Esophagus muscularis mucosa (tissue), 4 donors: ENCODE measurements around the gene ETV6. TPM values are rescaled to one million over a fixed set of nuclear protein-coding genes. Genes with fewer than 3 reads are reported as not detected.
A peak's percentile ranks its signal among the peaks of the same experiment; 100 is the strongest.

Experiments used
- DNase-seq: peaks from one replicate; pipeline ENCODE4 v3.0.0-alpha.2; 2017; ENCODE audit errors: extremely low spot score
- H3K27ac ChIP-seq, 4 donors: fragments of 200-600 bp; sonication (generic); replicated peaks in 1 of 4; 1 replicate in 3 of 4; 2 replicates in 1 of 4; pipeline ENCODE4 v1.5.1; 2016 to 2019; ENCODE audit warnings: mild to moderate bottlenecking in 1 of 4
- H3K27me3 ChIP-seq, 4 donors: fragments of 200-600 bp; sonication (generic); one replicate each; pipeline versions ENCODE4 v1.5.1 to v1.6.0; 2016 to 2019
- H3K36me3 ChIP-seq, 4 donors: fragments of 200-600 bp; sonication (generic); one replicate each; pipeline ENCODE4 v1.5.1; 2016 to 2019
- H3K4me1 ChIP-seq, 4 donors: fragments of 200-600 bp; sonication (generic); one replicate each; pipeline ENCODE4 v1.5.1; 2016 to 2019
- H3K4me3 ChIP-seq, 4 donors: fragments of 200-600 bp; sonication (generic); 1 replicate in 2 of 4; 2 replicates in 2 of 4; pipeline ENCODE4 v1.5.1; 2016 to 2019; ENCODE audit warnings: mild to moderate bottlenecking in 4 of 4, moderate library complexity in 1 of 4
- H3K9me3 ChIP-seq, 4 donors: fragments of 200-600 bp; sonication (generic); 1 replicate in 3 of 4; 2 replicates in 1 of 4; pipeline ENCODE4 v1.5.1; 2016 to 2019
- CTCF ChIP-seq, 3 experiments: fragments of 200-600 bp in 2 of 3; fragments of 450-650 bp in 1 of 3; sonication (generic) in 2 of 3; IDR thresholded peaks; one replicate each; pipeline ENCODE4 v1.5.1; 2017 to 2019; ENCODE audit warnings: antibody characterized with exemption in 3 of 3, mild to moderate bottlenecking in 2 of 3, moderate library complexity in 1 of 3
- EP300 ChIP-seq: sonication (generic); formaldehyde crosslinking; IDR thresholded peaks from one replicate; pipeline ENCODE4 v1.6.1; 2017; ENCODE audit warnings: antibody characterized with exemption
- POLR2A ChIP-seq: fragments of 450-650 bp; IDR thresholded peaks from one replicate; pipeline ENCODE4 v1.6.1; 2017; ENCODE audit warnings: antibody characterized with exemption, moderate library complexity, mild to moderate bottlenecking, low read depth
- POLR2AphosphoS5 ChIP-seq, 2 donors: sonication (generic); formaldehyde crosslinking; IDR thresholded peaks; one replicate each; pipeline ENCODE4 v1.6.1; 2017; ENCODE audit warnings: antibody characterized with exemption in 2 of 2
- WGBS: methylation state at CpG from one replicate; pipeline ENCODE4 v1.1.5; 2018; 5-methylcytosine and 5-hydroxymethylcytosine counted together
- intact Hi-C: fragments of 100-400 bp; cut with DNase I; formaldehyde crosslinking; loops from one replicate; pipeline ENCODE4 v1.15.1; 2023
- total RNA-seq, 4 donors: library from RNA; depleted of rRNA; stranded (reverse); fragments of >200 nt; gene quantifications; one replicate each; pipeline versions ENCODE4 v1.1.0 to v1.2.1, GENCODE V29; 2016

ETV6 gene
- total RNA-seq, 4 donors from 2014 or later, result 22.4 to 29.6 (median 25.3) TPM

DNA sequence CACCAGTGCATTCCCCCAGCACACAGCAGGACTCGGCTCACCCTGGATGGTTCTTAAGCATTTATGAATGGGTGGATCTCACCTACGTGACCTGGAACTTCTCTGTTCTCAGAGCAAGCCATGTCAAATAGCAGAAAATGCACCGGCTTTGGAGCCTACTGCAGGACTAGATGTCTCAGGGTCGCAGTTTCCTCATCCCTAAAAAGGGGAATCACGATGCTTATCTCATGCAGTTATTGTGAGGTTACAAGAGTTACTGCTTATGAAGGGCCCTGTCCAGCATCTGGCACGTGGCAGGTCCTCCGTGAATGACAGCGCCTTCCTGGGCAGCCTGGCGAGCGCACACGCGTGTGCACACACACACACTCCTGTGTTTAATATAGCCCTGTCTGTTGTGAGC, 128.5 kb downstream of the ETV6 start:
- no peaks in the 10 kb centered on the region for H3K36me3 ChIP-seq

GRCh38 chr12:11778713-11779685, 129.5 kb downstream of the ETV6 start:
- whole genome bisulfite sequencing, result 42% methylated on average over 12 of the region's 12 CpGs
- H3K27me3 ChIP-seq, result no peaks in the 10 kb centered on the region
- H3K9me3 ChIP-seq, result no peaks in the 10 kb centered on the region
- peaks cover 26 to 87% (median 80%) of the 10 kb centered on the region in 4 donors for H3K4me1 ChIP-seq
- H3K36me3 ChIP-seq, result no peaks in the 10 kb centered on the region
- no peak for DNase-seq
- H3K4me3 ChIP-seq, result no peak overlapping the region
- peak overlapping the region; percentile 88 to 94 (median 92) for H3K27ac ChIP-seq
- intact Hi-C loops, result no loop called here
- no peak for TF ChIP-seq EP300
- peak in 1 of 2 donors; percentile 47 for TF ChIP-seq POLR2AphosphoS5 (IDR thresholded peaks at IDR 0.05)

More for the DNA sequence above, 128.5 kb downstream of the ETV6 start:
- Histone ChIP-seq H3K4me1 (peaks cover 26 to 97% (median 90%) of the 10 kb centered on the region in 4 donors), H3K27ac (peak overlapping the region; percentile 88 to 94 (median 92)), H3K4me3 (no peak overlapping the region), H3K9me3 (no peaks in the 10 kb centered on the region), H3K27me3 (no peaks in the 10 kb centered on the region)
- WGBS, result 81% methylated on average over 5 of the region's 12 CpGs
- intact Hi-C loops, result no loop called here
- TF ChIP-seq EP300 (no peak), POLR2A (no peak), CTCF (IDR thresholded peaks at IDR 0.05) (no peak), POLR2AphosphoS5 (IDR thresholded peaks at IDR 0.05) (no peak)
- DNase-seq, result no peak

DNA sequence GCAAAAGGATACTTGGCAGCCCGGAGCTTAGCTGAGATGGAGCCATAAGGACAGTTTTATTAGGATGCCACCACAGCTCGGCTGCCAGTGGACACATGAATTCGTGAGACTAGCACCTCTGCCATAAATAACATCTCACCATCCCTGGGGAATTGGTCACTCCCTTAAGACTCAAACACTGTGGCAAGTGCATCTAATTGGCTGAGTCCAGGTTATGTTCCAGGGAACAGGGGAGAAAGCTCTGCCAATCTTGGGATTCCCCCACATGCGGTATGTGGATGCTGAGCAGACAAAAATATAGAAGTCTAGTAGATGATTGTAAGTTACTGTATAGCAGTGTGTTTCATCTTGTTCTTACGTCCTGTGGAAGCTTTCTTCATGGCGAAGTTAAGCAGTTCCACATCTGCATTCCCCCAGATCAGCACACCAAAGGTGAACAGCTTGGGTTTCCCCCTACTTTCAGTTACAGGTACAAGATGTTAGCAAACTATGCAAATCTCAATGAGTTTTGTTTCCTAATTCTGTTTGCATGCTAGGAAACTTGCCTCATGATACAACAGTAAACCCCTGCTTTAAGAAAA, 131.1 kb downstream of the ETV6 start:
- DNase-seq, result no peak
- no peaks in the 10 kb centered on the region for H3K36me3 ChIP-seq
- intact Hi-C loops, result no loop called here
- H3K27me3 ChIP-seq, result no peaks in the 10 kb centered on the region
- H3K4me3 ChIP-seq, result no peak overlapping the region
- H3K4me1 ChIP-seq, result peaks cover 34 to 84% (median 75%) of the 10 kb centered on the region in 4 donors
- no peak for TF ChIP-seq EP300
- no peak for TF ChIP-seq POLR2A
- no peak for TF ChIP-seq CTCF (IDR thresholded peaks at IDR 0.05)
- no peak for TF ChIP-seq POLR2AphosphoS5 (IDR thresholded peaks at IDR 0.05)
- no peaks in the 10 kb centered on the region for H3K9me3 ChIP-seq
- peak overlapping the region; percentile 88 to 94 (median 92) for H3K27ac ChIP-seq
- WGBS, result 67% methylated on average over 6 of the region's 6 CpGs

GRCh38 chr12:11782914-11783420, 133.5 kb downstream of the ETV6 start:
- Histone ChIP-seq H3K27ac (peak overlapping the region; percentile 48 to 94 (median 92)), H3K4me1 (peaks cover 41 to 84% (median 78%) of the 10 kb centered on the region in 4 donors), H3K9me3 (no peaks in the 10 kb centered on the region), H3K4me3 (no peak overlapping the region), H3K36me3 (no peaks in the 10 kb centered on the region), H3K27me3 (no peaks in the 10 kb centered on the region)
- intact Hi-C loops, result no loop called here
- WGBS, result 93% methylated on average over 3 of the region's 3 CpGs
- DNase-seq, result no peak
- no peak for TF ChIP-seq POLR2A
- no peak for TF ChIP-seq EP300
- no peak for TF ChIP-seq POLR2AphosphoS5 (IDR thresholded peaks at IDR 0.05)
- no peak for TF ChIP-seq CTCF (IDR thresholded peaks at IDR 0.05)

DNA sequence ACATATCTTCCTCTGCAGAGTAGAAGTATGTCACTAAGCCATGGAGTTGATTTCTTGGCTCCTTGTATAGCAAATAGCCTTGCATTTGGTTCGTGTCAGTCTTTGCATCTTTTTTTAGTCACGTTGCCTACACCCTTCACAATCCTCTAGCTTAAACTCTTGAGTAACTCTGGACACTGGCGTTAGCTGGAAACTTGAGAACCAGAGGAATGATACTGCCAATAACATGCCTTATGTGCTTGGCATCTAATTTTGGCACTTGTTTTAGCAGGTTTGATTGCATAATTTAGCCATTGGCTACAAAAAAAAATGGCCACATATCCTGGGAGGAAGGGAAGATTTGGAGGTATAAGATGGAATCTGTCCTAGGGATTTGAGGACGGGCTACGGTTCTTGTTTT, 136.2 kb downstream of the ETV6 start:
- DNase-seq, result no peak
- no peaks in the 10 kb centered on the region for H3K9me3 ChIP-seq
- no peaks in the 10 kb centered on the region for H3K36me3 ChIP-seq
- intact Hi-C loops, result no loop called here
- no peaks in the 10 kb centered on the region for H3K27me3 ChIP-seq
- no peak overlapping the region for H3K4me3 ChIP-seq
- TF ChIP-seq POLR2A, result no peak
- TF ChIP-seq POLR2AphosphoS5 (IDR thresholded peaks at IDR 0.05), result peak in 1 of 2 donors; percentile 45
- H3K4me1 ChIP-seq, result peaks cover 22 to 80% (median 75%) of the 10 kb centered on the region in 4 donors
- 56% methylated on average over 5 of the region's 5 CpGs for WGBS
- peak overlapping the region; percentile 58 to 94 (median 92) for H3K27ac ChIP-seq
